K562 (cell line): Measurements from ENCODE around the gene NRM. TPM values are rescaled to one million over a fixed set of nuclear protein-coding genes. Genes with fewer than 3 reads are reported as not detected.

Experiments used
- CTCF ChIP-seq, 3 experiments: IDR thresholded peaks in 2 of 3; conservative IDR thresholded peaks in 1 of 3; 2 replicates each; pipeline ENCODE4 v1.5.1; 2011 to 2012; ENCODE audit warnings: low read length in 3 of 3, mild to moderate bottlenecking in 3 of 3, control low read depth in 2 of 3, improper control_type of control experiment in 1 of 3, inconsistent platforms in 1 of 3, low read depth in 1 of 3, mixed read lengths in 1 of 3, moderate library complexity in 1 of 3; ENCODE audit not compliant: insufficient read depth in 2 of 3
- ETS1 ChIP-seq: conservative IDR thresholded peaks from 2 replicates; pipeline ENCODE4 v1.6.1; 2011; ENCODE audit warnings: low read depth, mild to moderate bottlenecking, low read length; ENCODE audit not compliant: control insufficient read depth
- FIP1L1 ChIP-seq: fragments of 200-400 bp; formaldehyde crosslinking; IDR thresholded peaks from 2 replicates; pipeline ENCODE4 v1.6.1; 2018; ENCODE audit warnings: mild to moderate bottlenecking, low read depth, low read length; ENCODE audit not compliant: poor library complexity, severe bottlenecking
- MBD2 ChIP-seq: sonication (generic); IDR thresholded peaks from 2 replicates; pipeline ENCODE4 v1.6.1; 2016; ENCODE audit warnings: low read depth, borderline replicate concordance
- MNT ChIP-seq, 2 experiments: fragments of 450-650 bp; conservative IDR thresholded peaks; 2 replicates each; pipeline ENCODE4 v1.6.1; 2017; ENCODE audit warnings: mild to moderate bottlenecking in 2 of 2, moderate library complexity in 2 of 2
- NKRF ChIP-seq: fragments of 450-650 bp; IDR thresholded peaks from 2 replicates; pipeline ENCODE4 v1.6.1; 2016; ENCODE audit warnings: borderline replicate concordance
- NR2C2 ChIP-seq, 2 experiments: fragments of 200-800 bp in 1 of 2; sonication (Bioruptor generic) in 1 of 2; sonication (generic) in 1 of 2; formaldehyde crosslinking in 1 of 2; IDR thresholded peaks; 2 replicates each; pipeline versions ENCODE4 v1.6.1 to v1.8.0; 2016 to 2022; ENCODE audit warnings: mild to moderate bottlenecking in 1 of 2, missing compliant biosample characterization in 1 of 2, missing genetic modification characterization in 1 of 2, missing genetic modification reagents in 1 of 2
- NR4A1 ChIP-seq, 2 experiments: fragments of 250-450 bp in 1 of 2; fragments of 450-650 bp in 1 of 2; sonication (Bioruptor Pico) in 1 of 2; IDR thresholded peaks; 2 replicates each; pipeline versions ENCODE4 v1.4.0 to v1.6.1; 2016 to 2020; ENCODE audit warnings: mild to moderate bottlenecking in 2 of 2, missing compliant biosample characterization in 1 of 2, missing genetic modification characterization in 1 of 2, moderate library complexity in 1 of 2
- PCBP1 ChIP-seq: fragments of 200-400 bp; formaldehyde crosslinking; IDR thresholded peaks from 2 replicates; pipeline ENCODE4 v1.6.1; 2018; ENCODE audit warnings: mild to moderate bottlenecking, low read depth, low read length; ENCODE audit not compliant: poor library complexity, severe bottlenecking
- SAP30 ChIP-seq: fragments of 200-600 bp; sonication (generic); IDR thresholded peaks from 2 replicates; pipeline ENCODE4 v1.6.1; 2012; ENCODE audit warnings: borderline replicate concordance, low read depth, mild to moderate bottlenecking, moderate library complexity, low read length, control low read depth, inconsistent platforms; ENCODE audit not compliant: insufficient read depth, poor library complexity, severe bottlenecking
- SIN3A ChIP-seq, 2 experiments: fragments of 150-350 bp in 1 of 2; IDR thresholded peaks; 2 replicates each; pipeline ENCODE4 v1.6.1; 2011 to 2016; ENCODE audit warnings: borderline replicate concordance in 2 of 2, low read depth in 2 of 2, low read length in 2 of 2, mild to moderate bottlenecking in 2 of 2, moderate library complexity in 2 of 2; ENCODE audit not compliant: control insufficient read depth in 1 of 2
- UBTF ChIP-seq, 2 experiments: IDR thresholded peaks; 2 replicates each; pipeline ENCODE4 v1.6.1; 2012; ENCODE audit warnings: improper control_type of control experiment in 2 of 2, low read depth in 2 of 2, low read length in 2 of 2, borderline replicate concordance in 1 of 2
- XRCC3 ChIP-seq: fragments of 450-650 bp; IDR thresholded peaks from 2 replicates; pipeline ENCODE4 v1.6.1; 2017; ENCODE audit warnings: mild to moderate bottlenecking, moderate library complexity
- ZNF239 ChIP-seq: fragments of 250-450 bp; sonication (Bioruptor Pico); IDR thresholded peaks from 2 replicates; pipeline ENCODE4 v1.4.0; 2020; ENCODE audit warnings: mild to moderate bottlenecking
- polyA plus RNA-seq, 8 experiments: library from polyadenylated mRNA; depleted of rRNA in 4 of 8; stranded (reverse) in 5 of 8; unstranded in 3 of 8; fragments of >200 nt; fragmentation: Nextera tagmentation in 2 of 8; fragmentation: Illumina TruSeq in 1 of 8; extraction: Ambion mirVana in 2 of 8; extraction: Trizol in 1 of 8; gene quantifications; 2 replicates each; pipeline versions ENCODE4 v1.2.1 to v1.2.3, GENCODE V29; 2011 to 2014; ENCODE audit warnings: inconsistent platforms in 1 of 8, missing spikeins in 1 of 8
- total RNA-seq, 7 experiments: library from RNA; depleted of rRNA in 6 of 7; stranded (reverse); fragments of >200 nt in 6 of 7; fragmentation: Illumina TruSeq in 2 of 7; extraction: Trizol in 2 of 7; gene quantifications; 2 replicates each; pipeline versions ENCODE4 v1.2.1 to v1.2.3, GENCODE V29; 2011 to 2021; ENCODE audit warnings: low replicate concordance in 1 of 7

Gene NRM
- total and polyA plus RNA-seq, 9 of the 15 experiments (the other 6 are each of a cell fraction or from before 2014, with no cell fraction given), result 9.7 to 58.2 (median 18.1) TPM

- peak; percentile 70 to 90; a peak in 3 of 4 replicates for TF ChIP-seq SIN3A (IDR thresholded peaks at IDR 0.05; ENCODE audit: borderline replicate concordance in 2 of 2, control insufficient read depth in 1 of 2, low read depth in 2 of 2, low read length in 2 of 2)
- TF ChIP-seq FIP1L1, result no peak
- peak; percentile 55 for TF ChIP-seq PCBP1
- peak; percentile 73 for TF ChIP-seq ETS1
- TF ChIP-seq NKRF, result peak; percentile 11; the same call in 1 of the 2 replicates
- peak; percentile 7; the same call in 1 of the 2 replicates for TF ChIP-seq NR4A1 (CRISPR knock-in tag; IDR thresholded peaks at IDR 0.05)
- TF ChIP-seq NR4A1 (tag; IDR thresholded peaks at IDR 0.05), result no peak
- TF ChIP-seq MNT (conservative IDR thresholded peaks at IDR 0.05), result peak; percentile 77 to 92
- TF ChIP-seq NR2C2 (CRISPR knock-in tag; IDR thresholded peaks at IDR 0.05), result peak; percentile 84
- TF ChIP-seq NR2C2 (tag; IDR thresholded peaks at IDR 0.05), result peak; percentile 97
- peak in 2 of 3 experiments; percentile 38 to 52; a peak in 3 of 6 replicates for TF ChIP-seq CTCF (IDR thresholded peaks at IDR 0.05 in 2 of 3, conservative IDR thresholded peaks at IDR 0.05 in 1 of 3; ENCODE audit: insufficient read depth in 2 of 3, low read depth in 1 of 3, low read length in 3 of 3)
- TF ChIP-seq ZNF239 (CRISPR knock-in tag), result peak; percentile 57; the same call in 1 of the 2 replicates
- peak; percentile 95 for TF ChIP-seq MBD2
- TF ChIP-seq SAP30, result peak; percentile 53
- TF ChIP-seq XRCC3, result no peak
- TF ChIP-seq UBTF (IDR thresholded peaks at IDR 0.05; ENCODE audit: borderline replicate concordance in 1 of 2, low read depth in 2 of 2, low read length in 2 of 2), result no peak
These were observed 26.5 kb upstream of the NRM start, which contains the start of gene MDC1 (continued) for GRCh38 chr6:30717129-30717844.
